Heart left ventricle (tissue), 16 donors: ENCODE data around the gene IL31RA. TPM values are rescaled to one million over a fixed set of nuclear protein-coding genes. Genes with fewer than 3 reads are reported as not detected.

Experiments used
- ATAC-seq, 4 donors: fragments of 200-7000 bp; cut with Tn5 transposase; one replicate each; pipeline ENCODE4 v1.9.1; 2020 to 2022; ENCODE audit warnings: moderate library complexity in 4 of 4, mild to moderate bottlenecking in 3 of 4, moderate number of reproducible peaks in 1 of 4
- DNase-seq, 5 donors: peaks; one replicate each; pipeline ENCODE4 v3.0.0-alpha.2; 2020
- H3K27ac ChIP-seq, 12 donors: fragments of 200-600 bp; sonication (generic) in 4 of 12; one replicate each; pipeline versions ENCODE4 v1.5.0 to v1.8.0; 2016 to 2022; ENCODE audit warnings: mild to moderate bottlenecking in 2 of 12
- H3K27me3 ChIP-seq, 9 donors: fragments of 200-600 bp; sonication (generic) in 2 of 9; one replicate each; pipeline versions ENCODE4 v1.5.1 to v1.8.0; 2016 to 2022; ENCODE audit warnings: mild to moderate bottlenecking in 3 of 9
- H3K36me3 ChIP-seq, 9 donors: fragments of 200-600 bp; sonication (generic) in 2 of 9; one replicate each; pipeline versions ENCODE4 v1.5.0 to v1.8.0; 2018 to 2022; ENCODE audit warnings: mild to moderate bottlenecking in 2 of 9
- H3K4me1 ChIP-seq, 12 donors: fragments of 200-600 bp; sonication (generic) in 4 of 12; one replicate each; pipeline versions ENCODE4 v1.5.0 to v1.8.0; 2016 to 2022; ENCODE audit warnings: mild to moderate bottlenecking in 3 of 12
- H3K4me3 ChIP-seq, 12 donors: fragments of 200-600 bp; sonication (generic) in 4 of 12; one replicate each; pipeline versions ENCODE4 v1.5.0 to v1.8.0; 2017 to 2022; ENCODE audit warnings: mild to moderate bottlenecking in 9 of 12, moderate library complexity in 4 of 12
- H3K9me3 ChIP-seq, 12 donors: fragments of 200-600 bp; sonication (generic) in 4 of 12; one replicate each; pipeline versions ENCODE4 v1.5.0 to v1.8.0; 2016 to 2022; ENCODE audit warnings: mild to moderate bottlenecking in 1 of 12
- CTCF ChIP-seq, 12 donors: fragments of 200-600 bp; sonication (generic) in 4 of 12; IDR thresholded peaks; one replicate each; pipeline versions ENCODE4 v1.5.0 to v1.8.0; 2018 to 2022; ENCODE audit warnings: antibody characterized with exemption in 12 of 12, mild to moderate bottlenecking in 5 of 12
- POLR2A ChIP-seq, 2 donors: fragments of 450-650 bp; IDR thresholded peaks; one replicate each; pipeline ENCODE4 v1.6.1; 2017; ENCODE audit warnings: antibody characterized with exemption in 2 of 2, mild to moderate bottlenecking in 2 of 2, moderate library complexity in 2 of 2
- WGBS, 4 donors: extraction: QIAGEN DNeasy Blood & Tissue Kit in 2 of 4; methylation state at CpG; one replicate each; pipeline versions ENCODE4 v1.1.5 to v1.1.7; 2013 to 2018; 5-methylcytosine and 5-hydroxymethylcytosine counted together
- intact Hi-C, 10 donors: fragments of 100-400 bp; cut with DNase I; formaldehyde crosslinking; loops; one replicate each; pipeline versions ENCODE4 v1.11.1 to v1.14.2; 2022
- polyA plus RNA-seq, 2 donors: library from polyadenylated mRNA; stranded (reverse); fragments of 200-250 nt; gene quantifications; one replicate each; pipeline ENCODE4 v1.2.3, GENCODE V29; 2013
- total RNA-seq, 9 donors: library from RNA; depleted of rRNA in 2 of 9; stranded (reverse); fragments of >200 nt in 2 of 9; fragmentation: NEBNext Ultra II Directional in 3 of 9; extraction: Animal tissue kit (Norgen Biotek cat#: 25700) in 3 of 9; gene quantifications; one replicate each; pipeline versions ENCODE4 v1.1.0 to v1.2.4, GENCODE V29; 2016 to 2023
- donor health status: ischemic (EF 13 %, LVEDD 7.1; RV severe dilation, severe dysfunction).
- donor health status: healthy with polysubstance abuse.
- donor health status: DM: no; HTN: yes; CAD: no.
- donor health status: DM: no; HTN: no; CAD: no.
- donor health status: ischemic (EF 25% LVEDD 6.9; RV normal size, moderate dysfunction).
- donor health status: ischemic (EF 25% LVEDD 5.7; RV mildly dilated, moderate dysfunction).
- donor health status: healthy.
- donor health status: DM: yes; HTN: yes; CAD: no.
- donor health status: ischemic (EF 35%, LVEDD 5.7; RV mildly dilated, moderate dysfunction).
- donor health status: nonischemic (EF 11% LVEDD 7.7; RV severe dilation, severe dysfunction).
- donor health status: DM: yes; HTN: yes; CAD: no.
- donor health status: PGD.
- donor health status: ischemic (EF 29% LVEDD 5.4; RV normal size, mild dysfunction).
- donor health status: nonischemic (EF 23%, LVEDD 6.1; RV moderate dilation, normal function).

IL31RA gene
- total and polyA plus RNA-seq, 11 donors = 0.12 to 2.2 (median 0.47) TPM; not detected in 5

GRCh38 chr5:55865831-55866230 is 14.7 kb downstream of the IL31RA start:
- intact Hi-C loops = no loop called here
- H3K27me3 ChIP-seq = no peaks in the 10 kb centered on the region
- TF ChIP-seq POLR2A (IDR thresholded peaks at IDR 0.05) (no peak), CTCF (IDR thresholded peaks at IDR 0.05) (no peak)
- H3K36me3 ChIP-seq = no peaks in the 10 kb centered on the region
- ATAC-seq (no peak), DNase-seq (no peak)
- no peak overlapping the region for H3K4me3 ChIP-seq
- peaks cover 0 to 4% (median 0%) of the 10 kb centered on the region in 12 donors for H3K9me3 ChIP-seq
- H3K27ac ChIP-seq = no peak overlapping the region
- 80 to 100% (median 87%) methylated on average over 3 of the region's 3 CpGs for WGBS, 4 donors
- peaks cover 0 to 21% (median 0%) of the 10 kb centered on the region in 12 donors for H3K4me1 ChIP-seq

GRCh38 chr5:55866485-55866884 is 15.3 kb downstream of the IL31RA start:
- Histone ChIP-seq H3K4me1 (peaks cover 0 to 21% (median 0%) of the 10 kb centered on the region in 12 donors), H3K27ac (no peak overlapping the region), H3K4me3 (no peak overlapping the region), H3K36me3 (no peaks in the 10 kb centered on the region), H3K9me3 (no peaks in the 10 kb centered on the region), H3K27me3 (no peaks in the 10 kb centered on the region)
- no peak for DNase-seq
- TF ChIP-seq CTCF (IDR thresholded peaks at IDR 0.05) (no peak), POLR2A (IDR thresholded peaks at IDR 0.05) (no peak)
- intact Hi-C loops = no loop called here
- ATAC-seq = no peak
- 93 to 97% (median 94%) methylated on average over 5 to 8 of the region's 8 CpGs for WGBS, 4 donors

- no peak for DNase-seq
- H3K9me3 ChIP-seq = no peaks in the 10 kb centered on the region
- H3K27ac ChIP-seq = no peak overlapping the region
- no peaks in the 10 kb centered on the region for H3K27me3 ChIP-seq
- no peak for TF ChIP-seq POLR2A (IDR thresholded peaks at IDR 0.05)
- H3K4me1 ChIP-seq = peaks cover 0 to 21% (median 0%) of the 10 kb centered on the region in 12 donors
- WGBS, 4 donors = 36 to 67% (median 56%) methylated on average over 3 to 5 of the region's 5 CpGs
- intact Hi-C loops = no loop called here
- H3K36me3 ChIP-seq = no peaks in the 10 kb centered on the region
- ATAC-seq = no peak
- no peak overlapping the region for H3K4me3 ChIP-seq
Observed at GRCh38 chr5:55866934-55867333, 15.8 kb downstream of the IL31RA start.

GRCh38 chr5:55868846-55869245 is 17.7 kb downstream of the IL31RA start:
- intact Hi-C loops = no loop called here
- H3K9me3 ChIP-seq = peaks cover 0 to 3% (median 0%) of the 10 kb centered on the region in 12 donors
- DNase-seq = peak in 1 of 5 donors; percentile 50
- TF ChIP-seq POLR2A (IDR thresholded peaks at IDR 0.05) (no peak), CTCF (IDR thresholded peaks at IDR 0.05) (no peak)
- ATAC-seq = peak in 3 of 4 donors; percentile 66 to 93 (median 78)
- no peaks in the 10 kb centered on the region for H3K27me3 ChIP-seq
- WGBS, 4 donors = 23 to 37% (median 32%) methylated on average over 1 of the region's 1 CpG
- H3K4me1 ChIP-seq = peaks cover 0 to 21% (median 0%) of the 10 kb centered on the region in 12 donors
- no peak overlapping the region for H3K4me3 ChIP-seq
- H3K27ac ChIP-seq = no peak overlapping the region
- no peaks in the 10 kb centered on the region for H3K36me3 ChIP-seq

GRCh38 chr5:55869847-55870246 is 18.7 kb downstream of the IL31RA start:
- peaks cover 0 to 18% (median 0%) of the 10 kb centered on the region in 12 donors for H3K4me1 ChIP-seq
- TF ChIP-seq POLR2A (IDR thresholded peaks at IDR 0.05) (no peak), CTCF (IDR thresholded peaks at IDR 0.05) (no peak)
- no peak overlapping the region for H3K4me3 ChIP-seq
- peaks cover 0 to 4% (median 0%) of the 10 kb centered on the region in 12 donors for H3K9me3 ChIP-seq
- intact Hi-C loops = no loop called here
- no peaks in the 10 kb centered on the region for H3K36me3 ChIP-seq
- DNase-seq (no peak), ATAC-seq (no peak)
- WGBS, 4 donors = 92 to 93% (median 92%) methylated on average over 4 of the region's 4 CpGs
- H3K27ac ChIP-seq = no peak overlapping the region
- H3K27me3 ChIP-seq = no peaks in the 10 kb centered on the region
